Right renal cortex interstitium (tissue), 3 donors: Measurements from ENCODE around the gene FRMD8. TPM values are rescaled to one million over a fixed set of nuclear protein-coding genes. Genes with fewer than 3 reads are reported as not detected.

ENCODE experiments used
- DNase-seq, 3 donors: peaks; one replicate each; pipeline ENCODE4 v3.0.0-alpha.2; 2013; ENCODE audit warnings: low read depth in 3 of 3, low spot score in 2 of 3
- polyA plus RNA-seq, 3 donors: library from polyadenylated mRNA; unstranded; fragments of 120-200 nt; gene quantifications; one replicate each; pipeline ENCODE4 v1.2.1, GENCODE V29; 2013; ENCODE audit not compliant: insufficient read length in 3 of 3

FRMD8 gene
- polyA plus RNA-seq, 3 donors, result 15.5 to 17.8 (median 15.6) TPM

DNA sequence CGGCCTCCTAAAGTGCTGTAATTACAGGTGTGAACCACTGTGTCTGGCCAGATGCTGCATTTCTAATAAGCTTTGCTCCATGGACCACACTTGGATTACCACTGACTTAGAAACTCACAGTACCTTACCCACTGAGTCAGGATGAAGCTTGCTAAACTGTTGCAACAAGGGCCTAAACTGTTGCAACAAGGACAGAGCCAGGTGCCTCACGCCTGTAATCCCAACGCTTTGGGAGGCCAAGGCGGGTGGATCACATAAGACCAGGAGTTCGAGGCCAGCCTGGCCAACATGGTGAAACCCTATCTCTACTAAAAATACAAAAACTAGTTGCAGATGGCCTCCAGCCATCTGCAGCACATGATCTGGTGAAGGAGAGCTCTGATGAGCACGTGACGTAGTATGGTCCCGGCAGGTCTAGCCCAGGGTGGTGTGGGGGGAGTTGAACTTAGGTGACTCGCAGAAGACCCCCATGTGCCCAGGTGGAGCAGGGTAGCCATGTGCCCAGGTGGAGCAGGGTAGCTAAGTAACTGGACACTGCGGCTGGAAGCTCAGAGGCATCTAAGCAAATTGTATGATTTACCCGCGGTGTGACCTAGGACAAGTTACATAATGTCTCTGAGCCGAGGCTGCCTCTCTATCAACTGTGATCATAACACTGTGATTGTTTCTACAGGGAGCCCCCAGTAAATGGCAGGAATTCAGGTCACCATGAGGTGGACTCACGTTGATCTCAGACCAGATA lies 12.4 kb upstream of the FRMD8 start:
- DNase-seq, result no peak

DNA sequence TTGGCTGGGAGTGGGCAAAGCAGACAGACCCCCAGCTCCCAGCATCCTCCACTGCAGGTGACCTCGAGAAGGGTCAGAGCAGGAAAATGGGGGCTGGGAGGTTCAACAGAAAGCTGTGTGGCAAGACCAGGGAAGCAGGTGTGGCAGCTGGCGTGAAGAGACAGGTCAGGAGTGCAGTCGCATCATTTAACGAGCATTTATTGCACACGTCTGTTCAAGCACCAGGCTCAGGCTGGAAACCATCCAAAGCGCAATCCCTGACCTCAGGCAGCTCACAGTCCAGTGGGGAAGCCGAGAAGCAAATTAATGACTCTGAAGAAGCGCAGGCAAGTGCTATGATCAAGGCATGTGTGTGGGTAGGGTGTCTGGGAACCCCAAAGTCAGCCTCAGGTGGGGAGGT lies 11.4 kb upstream of the FRMD8 start:
- DNase-seq, result no peak

DNA sequence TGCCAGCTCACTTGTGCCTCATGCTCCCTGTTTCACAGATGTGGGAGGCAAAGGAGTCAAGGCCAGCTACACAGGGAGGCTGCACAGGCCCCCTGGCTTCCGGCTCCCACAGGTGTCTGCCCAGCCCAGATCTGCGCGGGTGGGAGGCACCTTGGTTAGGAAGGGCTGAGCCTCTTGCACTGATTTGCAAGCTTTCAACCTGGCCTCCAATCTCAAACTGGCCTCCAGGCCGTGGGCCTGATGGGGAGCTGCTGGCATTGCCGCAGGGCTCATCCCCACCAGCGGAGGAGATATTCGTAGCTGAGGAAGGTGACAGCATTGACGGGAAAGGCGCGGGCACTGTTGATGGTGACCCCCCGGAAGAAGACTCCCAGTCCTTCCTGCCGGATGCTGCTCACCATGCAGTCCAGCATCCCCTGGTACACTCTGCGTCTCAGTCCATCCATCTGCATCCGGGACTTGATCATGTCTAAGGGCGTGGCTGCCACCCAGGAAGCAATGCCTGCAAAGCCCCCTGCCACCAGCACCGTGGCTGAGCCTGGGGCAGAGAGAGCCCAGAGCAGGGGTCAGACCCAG lies 10.2 kb upstream of the FRMD8 start:
- DNase-seq, result no peak

DNA sequence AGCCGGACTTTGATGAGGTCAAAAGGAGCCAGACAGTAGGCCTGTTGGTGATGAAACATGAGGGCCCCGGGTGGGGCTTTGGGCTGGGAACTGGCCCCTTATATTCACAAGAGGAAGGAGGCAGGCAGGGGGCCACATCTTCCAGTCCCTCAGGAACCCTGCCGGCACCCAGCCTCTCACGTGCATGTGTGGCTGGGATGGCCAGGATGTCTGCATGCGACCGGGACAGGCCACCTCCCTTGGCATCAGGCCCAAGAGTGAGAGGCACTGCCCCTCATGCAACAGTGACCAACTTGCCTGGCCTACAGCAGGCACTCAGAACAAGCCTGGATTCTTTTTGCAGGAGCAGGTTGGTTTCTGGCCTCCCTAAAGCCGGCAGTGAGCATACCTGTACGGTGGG lies 9.4 kb upstream of the FRMD8 start:
- no peak for DNase-seq

DNA sequence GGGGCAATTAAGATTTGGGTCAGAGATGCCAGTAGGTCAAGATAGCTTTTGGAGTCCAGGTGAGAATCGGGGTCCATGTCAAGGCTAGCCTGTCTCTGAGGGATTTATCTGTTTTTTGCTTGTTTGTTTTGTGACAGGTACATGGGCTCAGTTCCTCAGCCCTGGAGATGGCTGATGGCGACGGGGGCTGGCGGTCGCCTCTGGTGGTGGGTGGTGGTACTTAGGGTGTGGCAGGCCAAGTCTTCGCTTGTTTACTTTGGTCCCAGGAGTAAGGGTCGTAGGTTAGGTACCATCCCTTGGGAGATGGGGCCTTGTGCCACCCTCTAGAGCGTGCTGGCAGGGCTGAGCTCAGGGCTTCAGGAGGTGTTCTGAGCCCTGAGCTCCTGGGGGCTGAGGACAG lies 8.7 kb upstream of the FRMD8 start:
- no peak for DNase-seq

DNA sequence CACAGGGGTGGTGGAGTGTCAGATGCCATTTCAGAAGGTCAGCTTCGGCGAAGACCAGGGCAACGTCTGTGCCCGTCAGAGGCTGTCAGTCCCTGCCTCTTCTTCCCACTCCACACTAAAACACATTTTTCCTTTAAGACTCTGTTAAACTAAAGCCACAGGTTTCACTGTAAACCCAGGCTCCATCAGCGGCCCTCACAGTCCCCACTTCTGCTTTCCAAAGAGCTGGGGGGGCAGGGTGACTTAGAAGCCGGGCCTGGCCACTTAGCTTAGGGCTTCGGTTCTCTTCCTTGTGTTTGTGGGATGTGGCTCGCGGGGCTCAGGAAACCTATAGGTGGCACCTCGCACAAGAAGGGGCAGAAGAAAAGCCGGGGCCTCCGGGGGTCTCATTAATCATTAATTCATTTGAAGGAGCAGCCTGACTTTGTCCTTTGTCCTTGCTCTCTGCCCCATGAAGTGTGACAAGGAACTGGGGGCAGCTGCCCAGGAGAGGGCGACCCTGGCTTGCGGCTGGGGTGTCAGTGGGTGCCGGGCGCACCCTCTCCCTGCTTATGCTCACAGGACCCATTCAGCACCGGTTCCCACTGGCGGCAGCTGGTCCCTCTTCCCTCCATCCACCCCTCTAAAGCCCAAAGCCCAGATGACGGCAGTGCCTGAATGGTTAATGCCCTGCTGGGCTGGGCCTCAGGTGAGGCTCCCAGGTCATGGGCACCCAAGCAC lies 8.1 kb upstream of the FRMD8 start:
- no peak for DNase-seq

DNA sequence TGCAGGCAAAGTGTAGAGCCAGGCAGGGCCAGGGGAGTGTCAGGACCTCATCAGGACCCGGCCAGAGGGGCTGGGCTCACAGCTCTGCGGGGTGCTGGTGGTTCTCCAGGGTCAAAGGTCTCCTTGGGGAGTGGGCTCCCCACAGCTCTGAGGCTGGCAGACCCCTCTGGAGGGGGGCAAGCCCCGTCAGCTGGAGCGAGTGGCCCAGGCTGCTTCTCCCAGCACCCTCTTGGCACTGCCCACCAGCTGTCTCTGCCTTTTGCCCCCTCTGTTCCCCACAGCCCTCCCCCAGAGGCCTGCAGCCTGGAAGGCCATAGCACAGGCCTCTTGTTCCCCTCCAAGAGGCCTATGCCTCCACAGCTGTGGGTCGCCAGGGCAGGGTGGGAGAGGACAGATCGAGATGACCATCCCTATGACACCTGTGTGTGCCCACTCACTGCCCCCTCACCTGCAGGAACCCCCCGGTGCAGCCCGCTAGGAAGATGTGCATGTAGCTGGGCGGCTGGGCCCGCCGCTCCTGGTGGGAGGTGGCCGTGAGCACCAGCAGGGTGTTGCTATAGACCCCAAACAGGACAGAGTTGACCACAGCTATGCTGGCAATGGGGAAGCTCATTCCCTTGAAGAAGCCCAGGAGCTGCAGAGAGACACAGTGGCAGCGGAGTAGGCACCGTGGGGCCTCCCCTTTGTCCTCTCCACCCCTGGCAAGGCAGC lies 7.4 kb upstream of the FRMD8 start:
- DNase-seq, result no peak

DNA sequence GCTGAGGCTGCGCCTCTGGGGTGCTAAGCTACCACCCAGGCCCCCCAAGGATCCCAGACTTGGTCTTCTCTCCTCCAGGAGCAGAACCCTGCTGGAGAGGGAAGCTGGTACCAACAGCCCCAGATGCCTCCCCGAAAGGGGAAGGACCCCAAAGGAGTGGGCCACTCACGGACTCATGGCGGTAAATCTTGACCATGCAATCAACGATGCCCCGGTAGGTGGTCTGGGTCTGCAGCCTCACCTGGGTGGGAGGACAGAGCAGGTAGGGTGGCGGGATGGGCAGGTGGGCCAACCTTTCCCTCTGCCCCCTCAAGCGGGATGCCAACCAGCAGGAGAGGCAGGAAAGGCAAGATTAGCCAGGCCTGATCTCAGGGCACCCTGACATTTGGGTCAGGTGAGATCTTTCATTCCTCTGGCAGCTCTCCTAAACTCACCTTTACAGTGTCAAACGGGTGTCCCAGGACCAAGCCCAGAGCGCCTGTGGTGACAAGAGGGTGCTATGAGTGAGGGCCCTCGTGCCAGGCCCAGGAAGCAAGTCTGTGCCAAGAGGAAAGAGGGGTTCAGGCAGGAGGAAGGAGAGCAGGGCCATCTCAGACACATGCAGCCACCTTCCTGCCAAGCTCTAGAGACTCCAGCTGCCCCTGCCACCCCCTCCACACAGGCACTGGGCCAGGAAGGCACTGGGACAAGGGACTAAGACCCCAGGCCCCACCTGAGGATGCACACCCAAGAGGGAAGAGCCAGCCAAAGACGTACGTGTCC lies 6.6 kb upstream of the FRMD8 start:
- no peak for DNase-seq

DNA sequence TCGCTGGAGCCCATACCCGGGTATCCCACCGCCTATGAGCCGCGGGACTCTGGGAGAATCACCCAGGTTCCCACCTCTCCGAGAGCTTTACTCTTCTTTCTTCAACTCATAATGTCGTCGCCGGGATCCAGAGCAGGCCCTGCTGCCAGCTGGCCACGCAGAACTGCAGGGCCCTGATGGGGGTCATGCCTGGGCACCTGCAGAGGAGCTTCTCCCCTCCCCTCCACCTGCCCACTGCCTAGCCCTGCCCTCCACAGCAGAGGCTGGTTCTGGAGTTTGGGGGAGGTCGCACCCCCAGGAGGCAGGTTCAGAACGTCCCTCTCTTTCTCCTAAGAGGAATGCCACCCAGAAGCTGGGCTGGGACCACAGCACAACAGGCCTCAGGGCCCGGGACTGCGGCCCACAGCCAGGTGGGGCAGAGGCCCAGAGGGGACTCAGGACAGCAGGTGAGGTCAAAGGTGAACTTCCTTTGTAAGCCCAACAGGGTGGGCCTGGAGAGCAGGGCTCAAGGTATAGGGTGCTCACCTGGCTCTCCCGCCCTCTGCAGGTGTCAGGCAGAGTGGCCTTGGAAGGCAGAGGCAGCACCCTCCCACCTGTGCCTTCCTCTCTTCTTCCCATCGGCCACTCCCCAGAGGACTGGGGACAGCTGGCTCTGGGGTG lies 5.8 kb upstream of the FRMD8 start:
- no peak for DNase-seq

DNA sequence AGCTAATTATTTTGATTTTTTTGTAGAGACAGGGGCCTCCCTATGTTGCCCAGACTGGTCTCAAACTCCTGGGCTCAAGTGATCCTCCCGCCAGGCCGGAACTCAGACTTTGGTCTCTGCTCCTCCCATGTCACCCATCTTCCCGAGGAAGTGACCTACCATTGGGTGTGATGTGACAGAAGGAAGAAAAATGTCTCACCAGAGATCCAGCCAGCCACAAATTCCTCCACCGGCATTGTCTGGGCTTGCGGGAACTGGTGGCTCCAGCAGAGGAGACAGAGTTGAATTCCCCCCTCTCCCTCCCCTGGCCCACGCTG lies 4.8 kb upstream of the FRMD8 start:
- no peak for DNase-seq

DNA sequence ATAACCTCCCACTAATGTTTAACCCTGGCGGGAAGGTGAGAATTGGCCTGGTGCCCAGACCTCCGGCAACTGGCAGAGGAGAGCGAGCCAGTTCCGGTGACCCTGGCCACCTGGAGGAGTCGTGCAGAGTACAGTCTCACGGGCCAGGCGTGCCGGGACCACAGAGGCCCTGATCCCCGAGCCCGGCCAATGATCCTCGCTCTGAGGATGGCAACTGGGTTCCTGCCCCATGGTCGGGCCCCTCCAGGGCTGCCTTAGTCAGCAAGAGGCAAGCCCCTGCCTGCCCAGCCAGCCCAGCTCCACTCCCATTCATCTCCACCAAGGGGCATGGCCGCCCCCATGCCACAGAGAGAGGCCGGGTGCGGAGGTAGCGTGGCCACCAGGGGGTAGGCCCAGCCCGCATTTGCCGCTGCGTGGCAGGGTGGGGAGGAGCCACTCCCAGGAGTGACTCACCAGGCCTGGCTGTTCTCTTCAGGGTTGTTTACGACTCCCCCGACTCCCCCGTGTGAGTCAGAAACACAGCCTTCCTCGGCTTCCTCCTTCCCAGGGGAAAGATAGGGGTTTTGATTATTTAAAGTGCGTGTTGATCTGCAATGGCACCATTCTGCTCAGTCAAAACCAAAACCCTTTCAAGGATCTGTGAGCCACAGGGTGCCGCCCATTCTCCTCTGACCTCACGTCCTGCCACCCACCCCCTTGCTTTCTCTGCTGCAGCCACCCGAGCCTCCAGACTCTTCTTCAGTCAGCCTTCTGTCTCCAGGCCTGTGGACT lies 4.2 kb upstream of the FRMD8 start, which contains the start of gene SLC25A45:
Gene SLC25A45, minus strand, starts transcription at position 614 of the 771 bp plus-strand sequence. CDS start 695 bp downstream, outside the sequence.
- peak; percentile 50 to 82 (median 61) for DNase-seq

DNA sequence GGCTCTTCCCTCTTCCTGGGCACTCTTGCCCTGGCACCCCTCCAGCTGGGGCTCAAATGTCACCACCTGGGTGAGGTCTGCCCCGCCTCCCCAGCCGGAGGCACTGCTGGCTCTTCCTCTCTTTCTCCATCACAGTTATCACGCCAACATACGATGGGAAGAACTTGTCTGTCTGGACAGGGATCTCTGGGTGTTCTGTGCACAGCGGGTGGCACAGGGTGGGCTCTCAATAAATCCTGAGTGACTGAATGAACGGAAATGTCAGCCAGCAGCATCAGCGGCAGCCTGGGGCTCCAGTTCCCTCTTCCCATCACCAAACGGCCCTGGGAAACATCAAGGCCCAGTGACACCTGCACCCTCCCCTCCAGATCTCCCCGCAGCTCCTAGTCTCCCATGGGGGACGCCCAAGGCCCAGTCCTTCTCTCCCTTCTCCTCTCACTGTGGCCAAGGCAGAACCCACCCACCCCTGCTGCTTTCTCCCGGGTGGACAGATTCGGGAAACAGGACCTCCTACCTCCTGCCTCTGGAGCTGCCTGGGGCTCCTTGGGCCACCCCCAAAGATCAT lies 3.6 kb upstream of the FRMD8 start:
- no peak for DNase-seq

DNA sequence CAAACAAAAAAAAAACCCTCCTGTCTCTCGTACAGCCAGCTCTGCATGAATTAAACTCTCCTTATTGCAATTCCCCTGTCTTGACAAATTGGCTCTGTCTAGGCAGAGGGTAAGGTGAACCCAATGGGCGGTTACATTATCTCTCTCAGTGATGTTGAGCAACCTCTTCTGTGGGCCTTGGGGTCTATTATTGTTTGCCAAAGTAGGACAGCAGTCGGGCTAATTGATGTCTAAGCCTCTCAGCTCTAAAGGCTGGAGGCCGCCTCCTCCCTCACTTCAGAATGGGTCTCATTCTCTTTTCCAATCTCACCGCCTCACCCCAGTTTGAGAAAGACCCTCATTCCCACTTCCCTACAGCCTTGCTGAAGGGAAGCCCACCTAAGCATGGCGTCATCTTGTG lies 2.7 kb upstream of the FRMD8 start:
- DNase-seq, result no peak

DNA sequence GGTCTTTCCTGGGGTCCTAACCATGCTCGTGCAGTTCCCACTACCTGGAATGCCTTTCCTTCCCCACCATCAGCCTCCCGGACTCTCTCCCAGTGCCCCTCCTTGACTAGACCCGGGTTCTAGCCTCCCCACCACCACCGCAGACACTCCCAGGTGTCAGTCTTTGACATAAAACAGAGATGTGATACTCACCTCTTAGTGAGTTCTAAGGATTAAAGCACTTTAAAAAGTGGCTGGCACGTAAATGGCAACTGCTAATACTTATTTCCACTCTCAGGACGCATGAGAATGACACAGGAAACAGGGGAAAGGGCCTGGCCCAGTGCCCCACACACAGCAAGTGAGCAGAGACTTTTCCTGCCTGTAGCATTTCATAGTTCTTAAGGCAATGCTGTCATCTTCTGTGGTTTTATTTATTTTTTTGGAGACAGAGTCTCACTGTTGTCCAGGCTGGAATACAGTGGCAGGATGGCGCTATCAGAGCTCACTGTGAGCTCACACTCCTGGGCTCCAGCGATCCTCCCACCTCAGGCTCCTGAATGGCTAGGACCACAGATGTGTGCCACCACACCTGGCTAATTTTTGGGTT lies 2.0 kb upstream of the FRMD8 start:
- DNase-seq, result no peak

DNA sequence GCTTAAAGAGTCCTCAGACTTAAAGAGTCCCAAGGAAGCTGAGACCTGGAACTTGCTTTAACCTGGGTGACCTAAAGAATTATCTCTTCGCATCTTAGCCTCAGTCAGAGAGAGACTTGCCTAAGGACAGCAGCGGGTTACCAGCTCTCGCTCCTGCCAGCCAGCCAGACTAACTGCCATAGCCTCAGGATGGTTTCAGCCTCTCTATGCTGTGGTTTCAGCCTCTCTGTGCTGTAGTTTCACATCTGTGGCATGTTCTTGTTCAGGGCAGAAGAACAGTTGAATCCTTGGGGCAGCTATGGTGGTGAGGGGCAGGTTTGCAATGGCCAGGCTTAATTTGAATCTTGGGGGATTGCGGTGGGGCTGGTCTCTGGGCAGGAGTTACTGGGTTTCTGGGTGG lies 2.3 kb downstream of the FRMD8 start:
- no peak for DNase-seq

DNA sequence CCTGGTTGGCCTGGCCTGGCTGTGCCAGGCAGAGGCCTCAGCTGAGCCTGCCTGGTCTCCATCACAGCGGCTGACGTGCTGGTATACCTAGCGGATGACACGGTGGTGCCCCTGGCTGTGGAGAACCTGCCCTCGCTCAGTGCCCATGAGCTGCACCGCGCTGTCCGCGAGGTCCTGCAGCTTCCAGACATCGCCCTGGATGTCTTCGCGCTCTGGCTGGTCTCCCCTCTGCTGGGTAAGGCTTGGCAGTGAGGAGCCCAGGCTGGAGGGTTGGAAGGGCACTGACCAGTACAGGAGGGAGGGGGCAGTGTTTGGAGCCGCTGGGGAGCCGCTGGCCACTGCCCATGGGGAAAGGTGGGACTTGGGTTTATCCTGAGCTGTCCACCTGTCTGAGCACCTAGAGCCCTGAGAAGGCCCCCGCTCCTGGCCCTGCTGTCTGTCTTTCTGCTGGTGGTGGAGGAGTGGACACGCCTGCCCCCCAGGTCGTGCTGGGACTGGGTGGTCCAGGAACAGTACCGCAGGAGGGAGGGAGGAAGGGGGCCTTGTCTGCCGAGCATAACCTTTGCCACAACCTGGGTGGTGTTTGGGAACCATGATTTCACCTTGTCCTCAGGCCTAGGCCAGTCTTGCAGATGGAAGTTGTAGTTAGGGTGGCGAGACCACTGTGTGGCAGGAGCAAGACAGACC lies 3.0 kb downstream of the FRMD8 start:
- DNase-seq, result no peak

DNA sequence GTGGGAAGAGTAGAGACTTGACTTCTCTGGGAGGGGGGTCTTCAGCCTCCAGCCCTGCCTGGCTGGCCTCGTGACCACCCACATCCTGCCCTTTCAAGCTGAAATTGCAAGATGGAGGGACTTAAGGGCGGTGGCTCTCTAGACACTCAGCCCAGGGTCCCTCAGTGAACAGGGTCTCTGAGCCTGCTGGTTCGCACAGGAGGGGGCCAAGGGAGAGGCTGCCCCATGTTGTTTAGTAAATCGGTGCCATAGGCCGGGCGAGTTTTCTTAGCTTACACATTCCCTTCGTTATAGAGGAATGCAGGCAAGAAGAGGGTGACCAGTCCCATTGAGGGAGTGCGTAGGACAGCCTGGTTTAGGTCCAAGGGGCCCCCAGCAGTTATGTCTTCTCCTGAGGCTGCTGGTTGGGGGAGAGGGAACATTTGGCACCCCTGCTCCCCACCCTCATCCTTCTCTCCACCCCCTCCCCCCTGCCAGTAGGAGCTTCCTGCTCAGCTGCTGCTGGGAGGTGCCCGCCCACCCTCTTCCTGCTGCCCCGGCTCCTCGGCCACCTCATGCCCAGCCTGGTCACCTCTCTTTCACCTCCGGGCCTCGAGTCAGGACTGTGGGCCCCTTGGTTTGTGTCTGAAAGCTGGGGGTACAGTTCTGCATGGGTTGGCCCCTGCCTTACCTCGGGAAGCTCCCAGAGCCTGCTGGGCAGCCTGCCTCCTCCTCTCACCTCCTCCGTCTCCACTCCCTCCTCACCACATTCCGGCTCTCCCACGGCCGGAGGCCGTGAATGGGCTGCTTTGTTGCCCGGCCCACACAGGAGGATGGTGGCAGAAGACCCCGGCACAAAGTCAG lies 3.9 kb downstream of the FRMD8 start:
- no peak for DNase-seq
